Activated CD4-positive, alpha-beta T cell treated with anti-CD3 and anti-CD28 coated beads for 48 hours (primary cell): Measurements from ENCODE around the gene SPAST.
A peak's percentile ranks its signal among the peaks of the same experiment; 100 is the strongest.
"Not testable (repeated sequence)": the region's sequence is repeated elsewhere in the genome, so short reads cannot be mapped to it uniquely, and the experiment has no call there.

Source experiments
- DNase-seq: peaks from one replicate; pipeline ENCODE4 v3.0.0-alpha.2; 2020

The SPAST gene

GRCh38 chr2:32063310-32064020 is at the start of gene SPAST:
SPAST (plus strand) TSS chr2:32063556; CDS start chr2:32063832, 276 bp downstream.
- peak; percentile 98 for DNase-seq

GRCh38 chr2:32018789-32019482 is 44.4 kb upstream of the SPAST start:
- DNase-seq: not testable (repeated sequence)

GRCh38 chr2:32034198-32034887 is 29.0 kb upstream of the SPAST start:
- not testable (repeated sequence) for DNase-seq

- peak; percentile 94 for DNase-seq
Observed at GRCh38 chr2:32039447-32040219, 23.7 kb upstream of the SPAST start, which contains the start of gene DPY30. DPY30 (minus strand) TSS chr2:32039805; CDS start chr2:32039456, 349 bp downstream.

- DNase-seq: no peak
Observed at GRCh38 chr2:32043561-32043960, 19.8 kb upstream of the SPAST start.

- no peak for DNase-seq
Observed at GRCh38 chr2:32051836-32052439, 11.4 kb upstream of the SPAST start.

GRCh38 chr2:32054583-32054982 is 8.8 kb upstream of the SPAST start:
- DNase-seq: not testable (repeated sequence)

GRCh38 chr2:32058130-32058529 is 5.2 kb upstream of the SPAST start:
- no peak for DNase-seq

GRCh38 chr2:32060266-32060665 is 3.1 kb upstream of the SPAST start:
- DNase-seq: no peak

- no peak for DNase-seq
Observed at GRCh38 chr2:32061430-32061829, 1.9 kb upstream of the SPAST start.

GRCh38 chr2:32061973-32062861 is 1.1 kb upstream of the SPAST start:
- DNase-seq: no peak

GRCh38 chr2:32064021-32064601 is 755 bp downstream of the SPAST start:
- DNase-seq: peak; percentile 31

- DNase-seq: no peak
Observed at GRCh38 chr2:32064713-32065112, 1.4 kb downstream of the SPAST start.

- DNase-seq: no peak
Observed at GRCh38 chr2:32067549-32067948, 4.2 kb downstream of the SPAST start.

GRCh38 chr2:32074134-32074506 is 10.8 kb downstream of the SPAST start:
- DNase-seq: no peak

- DNase-seq: no peak
Observed at GRCh38 chr2:32095671-32096070, 32.3 kb downstream of the SPAST start.

GRCh38 chr2:32108111-32108510 is 44.8 kb downstream of the SPAST start:
- DNase-seq: no peak

GRCh38 chr2:32118055-32118454 is 54.7 kb downstream of the SPAST start:
- DNase-seq: no peak

- no peak for DNase-seq
Observed at GRCh38 chr2:32119161-32119560, 55.8 kb downstream of the SPAST start.

GRCh38 chr2:32124660-32125059 is 61.3 kb downstream of the SPAST start:
- no peak for DNase-seq

- DNase-seq: no peak
Observed at GRCh38 chr2:32128636-32129035, 65.3 kb downstream of the SPAST start.
